ENCODE results near the gene TRAPPC5.

GRCh38 chr19:7732045-7732444 lies 51.4 kb downstream of the TRAPPC5 start, which contains the start of gene CLEC4G:
- TF ChIP-seq, protein P1, sequence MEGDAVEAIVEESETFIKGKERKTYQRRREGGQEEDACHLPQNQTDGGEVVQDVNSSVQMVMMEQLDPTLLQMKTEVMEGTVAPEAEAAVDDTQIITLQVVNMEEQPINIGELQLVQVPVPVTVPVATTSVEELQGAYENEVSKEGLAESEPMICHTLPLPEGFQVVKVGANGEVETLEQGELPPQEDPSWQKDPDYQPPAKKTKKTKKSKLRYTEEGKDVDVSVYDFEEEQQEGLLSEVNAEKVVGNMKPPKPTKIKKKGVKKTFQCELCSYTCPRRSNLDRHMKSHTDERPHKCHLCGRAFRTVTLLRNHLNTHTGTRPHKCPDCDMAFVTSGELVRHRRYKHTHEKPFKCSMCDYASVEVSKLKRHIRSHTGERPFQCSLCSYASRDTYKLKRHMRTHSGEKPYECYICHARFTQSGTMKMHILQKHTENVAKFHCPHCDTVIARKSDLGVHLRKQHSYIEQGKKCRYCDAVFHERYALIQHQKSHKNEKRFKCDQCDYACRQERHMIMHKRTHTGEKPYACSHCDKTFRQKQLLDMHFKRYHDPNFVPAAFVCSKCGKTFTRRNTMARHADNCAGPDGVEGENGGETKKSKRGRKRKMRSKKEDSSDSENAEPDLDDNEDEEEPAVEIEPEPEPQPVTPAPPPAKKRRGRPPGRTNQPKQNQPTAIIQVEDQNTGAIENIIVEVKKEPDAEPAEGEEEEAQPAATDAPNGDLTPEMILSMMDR (IDR thresholded peaks at IDR 0.05; ENCODE audit: insufficient read depth, low read depth, low read length): no peak
- TF ChIP-seq EZH2 (IDR thresholded peaks at IDR 0.05; ENCODE audit: insufficient read depth, low read length): no peak
